Medulla oblongata (tissue), 1 donor: ENCODE measurements around the gene TMEM120B.
A peak's percentile ranks its signal among the peaks of the same experiment; 100 is the strongest.

Experiments used
- DNase-seq: peaks from one replicate; pipeline ENCODE4 v3.0.0-alpha.2; 2015; ENCODE audit errors: extremely low spot score

TMEM120B gene

GRCh38 chr12:121792607-121793439 lies 80.3 kb downstream of the TMEM120B start:
- no peak for DNase-seq

GRCh38 chr12:121793440-121793837 lies 80.9 kb downstream of the TMEM120B start, which contains the start of gene RHOF:
Gene RHOF, minus strand, starts transcription at chr12:121793688. Its CDS starts 55 bp downstream, at chr12:121793633.
- no peak for DNase-seq

- DNase-seq = peak; percentile 90
Measured at GRCh38 chr12:121793838-121794533, 81.4 kb downstream of the TMEM120B start.

- DNase-seq = no peak
Measured at GRCh38 chr12:121794534-121795033, 82.0 kb downstream of the TMEM120B start.

GRCh38 chr12:121795034-121795968 lies 82.7 kb downstream of the TMEM120B start:
- DNase-seq = peak; percentile 94

- peak; percentile 90 for DNase-seq
Measured at GRCh38 chr12:121796855-121797751, 84.6 kb downstream of the TMEM120B start.

- peak; percentile 46 for DNase-seq
Measured at GRCh38 chr12:121797937-121798786, 85.6 kb downstream of the TMEM120B start.

GRCh38 chr12:121798787-121799155 lies 86.2 kb downstream of the TMEM120B start:
- no peak for DNase-seq

GRCh38 chr12:121799156-121799841 lies 86.7 kb downstream of the TMEM120B start:
- DNase-seq = peak; percentile 79

GRCh38 chr12:121799842-121800693 lies 87.5 kb downstream of the TMEM120B start:
- peak; percentile 76 for DNase-seq

- peak; percentile 72 for DNase-seq
Measured at GRCh38 chr12:121800694-121801594, 88.4 kb downstream of the TMEM120B start.

- DNase-seq = peak; percentile 64
Measured at GRCh38 chr12:121801595-121802484, 89.3 kb downstream of the TMEM120B start.

- DNase-seq = no peak
Measured at GRCh38 chr12:121802485-121802842, 89.9 kb downstream of the TMEM120B start.

- peak; percentile 96 for DNase-seq
Measured at GRCh38 chr12:121802843-121803698, 90.5 kb downstream of the TMEM120B start.

- DNase-seq = peak; percentile 48
Measured at GRCh38 chr12:121803861-121804416, 91.4 kb downstream of the TMEM120B start, which contains the start of gene SETD1B. Gene SETD1B, plus strand, starts transcription at chr12:121804009. Its CDS starts 729 bp downstream, at chr12:121804738.
